Thyroid gland (tissue), 4 donors: ENCODE data around the gene SLC8A3.

Experiments used
- CTCF ChIP-seq, 6 experiments: fragments of 200-600 bp in 3 of 6; fragments of 450-650 bp in 3 of 6; sonication (generic) in 3 of 6; IDR thresholded peaks; one replicate each; pipeline ENCODE4 v1.5.1; 2016 to 2019; ENCODE audit warnings: antibody characterized with exemption in 6 of 6, mild to moderate bottlenecking in 2 of 6, inconsistent platforms in 1 of 6, moderate library complexity in 1 of 6
- POLR2A ChIP-seq, 2 donors: fragments of 450-650 bp; IDR thresholded peaks; one replicate each; pipeline ENCODE4 v1.6.1; 2017; ENCODE audit warnings: antibody characterized with exemption in 2 of 2, mild to moderate bottlenecking in 2 of 2, moderate library complexity in 1 of 2

- no peak for TF ChIP-seq CTCF (IDR thresholded peaks at IDR 0.05)
- TF ChIP-seq POLR2A (IDR thresholded peaks at IDR 0.05), result no peak
These were observed 155.2 kb downstream of the SLC8A3 start for GRCh38 chr14:70033561-70033960.
